Measurements from ENCODE around the gene NDUFB8. TPM values are rescaled to one million over a fixed set of nuclear protein-coding genes. Genes with fewer than 3 reads are reported as not detected.

NDUFB8 gene
- total RNA-seq, 1 donor from 2014 or later = 141 TPM

- TF ChIP-seq CTCF (IDR thresholded peaks at IDR 0.05; ENCODE audit: unreplicated experiment) = no peak
- Mint-ChIP-seq H3K4me3 (peak overlapping the region; percentile 99), H3K36me3 (peaks cover 18% of the 10 kb centered on the region), H3K27me3 (ENCODE audit: low read depth) (no peaks in the 10 kb centered on the region), H3K4me1 (peaks cover 14% of the 10 kb centered on the region), H3K27ac (no peak overlapping the region), H3K9me3 (no peaks in the 10 kb centered on the region)
- DNase-seq (ENCODE audit: low spot score in 2 of 2, unreplicated experiment in 2 of 2) = no peak
These were observed 1.4 kb downstream of the NDUFB8 start for GRCh38 chr10:100528123-100528886.

GRCh38 chr10:100524638-100525037 is 5.0 kb downstream of the NDUFB8 start:
- no peaks in the 10 kb centered on the region for H3K9me3 Mint-ChIP-seq
- no peak overlapping the region for H3K4me3 Mint-ChIP-seq
- peaks cover 21% of the 10 kb centered on the region for H3K36me3 Mint-ChIP-seq
- no peak overlapping the region for H3K27ac Mint-ChIP-seq
- DNase-seq (ENCODE audit: low spot score in 2 of 2, unreplicated experiment in 2 of 2) = no peak
- peaks cover 18% of the 10 kb centered on the region for H3K27me3 Mint-ChIP-seq (ENCODE audit: low read depth)
- TF ChIP-seq CTCF (IDR thresholded peaks at IDR 0.05; ENCODE audit: unreplicated experiment) = no peak
- H3K4me1 Mint-ChIP-seq = peaks cover 9% of the 10 kb centered on the region

GRCh38 chr10:100524206-100524605 is 5.5 kb downstream of the NDUFB8 start:
- Mint-ChIP-seq H3K36me3 (peaks cover 23% of the 10 kb centered on the region), H3K9me3 (no peaks in the 10 kb centered on the region), H3K4me1 (peaks cover 11% of the 10 kb centered on the region)

GRCh38 chr10:100522945-100523344 is 6.7 kb downstream of the NDUFB8 start:
- no peak for DNase-seq (ENCODE audit: low spot score in 2 of 2, unreplicated experiment in 2 of 2)
- Mint-ChIP-seq H3K9me3 (no peaks in the 10 kb centered on the region), H3K27ac (no peak overlapping the region), H3K36me3 (peaks cover 23% of the 10 kb centered on the region), H3K27me3 (ENCODE audit: low read depth) (peaks cover 31% of the 10 kb centered on the region), H3K4me1 (peaks cover 8% of the 10 kb centered on the region), H3K4me3 (no peak overlapping the region)
- TF ChIP-seq CTCF (IDR thresholded peaks at IDR 0.05; ENCODE audit: unreplicated experiment) = no peak

More at GRCh38 chr10:100524206-100524605, 5.5 kb downstream of the NDUFB8 start:
- peaks cover 20% of the 10 kb centered on the region for H3K27me3 Mint-ChIP-seq (ENCODE audit: low read depth)
- no peak for DNase-seq (ENCODE audit: low spot score in 2 of 2, unreplicated experiment in 2 of 2)
- TF ChIP-seq CTCF (IDR thresholded peaks at IDR 0.05; ENCODE audit: unreplicated experiment) = no peak
- no peak overlapping the region for H3K4me3 Mint-ChIP-seq
- H3K27ac Mint-ChIP-seq = no peak overlapping the region

GRCh38 chr10:100522107-100522801 is 7.4 kb downstream of the NDUFB8 start:
- H3K36me3 Mint-ChIP-seq = peaks cover 23% of the 10 kb centered on the region
- no peak overlapping the region for H3K4me3 Mint-ChIP-seq
- H3K9me3 Mint-ChIP-seq = no peaks in the 10 kb centered on the region
- no peak for DNase-seq (ENCODE audit: low spot score in 2 of 2, unreplicated experiment in 2 of 2)
- TF ChIP-seq CTCF (IDR thresholded peaks at IDR 0.05; ENCODE audit: unreplicated experiment) = no peak
- peaks cover 8% of the 10 kb centered on the region for H3K4me1 Mint-ChIP-seq
- peaks cover 36% of the 10 kb centered on the region for H3K27me3 Mint-ChIP-seq (ENCODE audit: low read depth)
- no peak overlapping the region for H3K27ac Mint-ChIP-seq

Measured in mesothelial cell of epicardium (in vitro differentiated cells).